HUDEP-2 (cell line): ENCODE measurements around the gene DKK2.

Source experiments
- DNase-seq, 76 experiments: peaks; one replicate each; lab custom pipeline; 2025; ENCODE audit not compliant: unreplicated experiment in 76 of 76; lab: John Stamatoyannopoulos, UW

The DKK2 gene

DNA sequence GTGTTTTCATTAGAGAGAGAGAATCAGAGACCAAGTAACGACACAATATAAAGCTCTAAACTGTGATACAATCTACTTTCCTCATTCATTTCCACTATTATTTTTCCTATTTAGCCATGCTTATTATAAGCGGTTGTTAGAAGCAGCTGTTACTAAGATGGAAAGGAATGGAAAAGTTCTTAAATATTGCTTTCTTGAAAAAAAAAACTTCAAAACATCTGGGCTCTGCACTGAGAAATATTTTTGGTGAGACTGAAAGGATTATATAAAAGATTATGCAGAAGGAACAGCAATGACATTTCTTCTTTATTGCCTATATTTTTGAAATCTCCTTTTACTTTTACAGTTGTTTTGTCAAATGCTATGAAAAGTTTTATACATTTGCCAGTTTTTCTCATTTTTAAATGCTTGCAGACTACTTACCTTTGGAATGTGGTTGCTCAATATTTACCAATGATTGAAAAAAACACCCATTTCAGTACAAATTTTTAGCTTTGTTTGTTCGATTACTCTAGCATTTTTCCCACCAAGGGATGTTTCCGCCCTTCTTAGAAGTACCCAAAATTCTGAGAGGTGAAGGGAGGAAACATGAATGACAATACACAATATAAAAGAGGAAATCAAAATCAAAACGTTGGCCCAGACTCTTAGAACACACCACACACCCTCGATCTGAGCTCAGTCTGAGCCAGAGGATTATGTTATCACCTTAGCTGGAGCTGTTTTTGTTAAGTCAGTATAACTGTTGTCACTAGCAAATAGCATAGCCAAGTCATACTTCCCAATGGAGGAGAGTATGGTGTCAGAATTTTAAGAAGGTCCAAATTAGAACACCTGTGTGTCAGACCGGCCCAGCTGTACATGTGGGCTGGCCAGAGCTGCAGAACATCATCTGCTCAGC is 18.4 kb downstream of the DKK2 start:
- DNase-seq, result no peak

DNA sequence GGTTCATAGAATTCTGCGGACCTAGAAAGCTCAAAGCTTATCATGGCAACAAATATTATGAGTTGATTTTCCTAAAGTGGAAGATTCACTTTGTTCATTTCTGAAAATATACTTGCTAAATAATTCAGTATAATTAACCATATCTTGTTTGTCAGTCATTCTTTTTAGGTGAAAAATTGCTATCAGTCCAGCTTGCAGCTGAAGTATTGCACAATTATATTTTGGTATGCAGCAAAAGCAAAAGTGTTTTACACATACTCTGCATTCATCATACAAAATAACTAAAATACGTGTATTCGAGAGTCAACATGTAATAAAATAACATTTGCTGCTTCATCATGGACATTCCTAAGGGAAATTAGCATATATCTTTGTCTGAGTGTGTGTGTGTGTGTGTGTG is 24.8 kb downstream of the DKK2 start:
- DNase-seq, result no peak

DNA sequence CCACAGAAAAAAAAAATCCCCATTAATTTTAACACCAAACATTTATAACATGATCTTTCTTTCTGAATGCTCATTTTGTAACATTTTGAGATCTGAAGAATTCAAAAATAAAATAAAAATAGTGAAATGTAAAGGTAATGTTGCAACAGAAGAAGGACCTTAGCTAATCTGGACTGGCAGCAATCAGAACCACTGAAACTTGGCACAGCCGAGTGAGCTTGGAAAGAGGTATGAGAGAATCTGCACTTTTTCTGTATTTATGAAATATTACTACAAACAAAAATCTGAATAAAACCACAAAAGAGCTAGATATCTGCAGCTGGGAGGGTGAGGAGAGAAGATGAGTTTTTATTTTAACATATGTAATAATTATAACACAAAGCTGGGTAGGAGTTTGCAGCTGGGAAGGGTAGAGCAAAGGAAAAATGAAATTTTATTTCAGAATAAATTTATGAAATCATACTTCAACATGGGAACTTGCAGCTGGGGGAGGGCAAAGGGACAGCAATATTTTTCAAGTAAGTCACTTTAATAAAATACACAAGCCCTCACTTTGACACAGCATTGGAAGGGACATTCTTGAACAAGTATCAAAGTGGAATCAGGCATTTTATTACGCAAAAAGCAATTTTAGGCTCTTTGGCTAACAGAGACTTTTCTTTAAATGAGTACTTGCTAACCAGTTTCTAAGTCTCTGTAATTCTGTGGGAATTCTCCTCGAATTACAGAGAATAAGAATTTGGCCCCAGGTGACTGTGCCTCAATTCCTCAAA is 26.7 kb downstream of the DKK2 start:
- no peak for DNase-seq

DNA sequence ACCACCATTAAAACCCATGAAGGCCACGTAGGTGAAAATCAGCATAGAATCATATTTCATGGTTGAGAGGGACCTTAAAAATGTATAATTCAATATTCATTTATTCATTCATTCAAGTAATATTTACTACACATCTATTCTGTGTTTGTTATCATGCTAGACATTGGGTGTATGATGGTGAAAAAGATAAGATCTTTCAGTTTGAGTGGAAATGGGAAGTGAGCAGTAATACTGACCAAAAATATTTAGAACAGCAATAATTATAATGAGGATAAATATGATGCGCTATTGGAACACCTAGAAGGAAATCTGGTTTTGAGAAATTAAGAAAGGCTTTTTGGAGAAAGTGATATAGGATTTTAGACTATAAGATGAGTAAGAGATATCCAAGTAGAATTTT is 28.0 kb downstream of the DKK2 start:
- no peak for DNase-seq

DNA sequence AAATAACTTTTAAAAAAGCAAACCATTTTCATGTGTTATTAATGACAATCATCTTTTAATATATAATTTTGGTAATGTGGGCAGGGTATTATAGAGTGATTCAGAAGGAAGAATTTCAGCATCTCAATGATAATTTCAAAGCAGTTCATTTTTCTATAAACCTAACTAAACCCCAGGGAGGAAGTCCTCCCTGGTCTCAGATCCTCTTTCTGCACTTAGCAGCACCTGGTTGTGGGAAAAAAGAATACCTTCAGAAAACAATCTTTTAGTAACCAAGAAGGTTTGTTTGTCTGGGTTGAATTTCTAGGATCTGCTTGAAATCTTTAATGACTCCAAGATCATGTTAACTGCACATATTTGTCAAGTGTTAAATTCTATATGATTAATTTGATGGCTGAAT is 29.9 kb downstream of the DKK2 start:
- DNase-seq, result no peak

DNA sequence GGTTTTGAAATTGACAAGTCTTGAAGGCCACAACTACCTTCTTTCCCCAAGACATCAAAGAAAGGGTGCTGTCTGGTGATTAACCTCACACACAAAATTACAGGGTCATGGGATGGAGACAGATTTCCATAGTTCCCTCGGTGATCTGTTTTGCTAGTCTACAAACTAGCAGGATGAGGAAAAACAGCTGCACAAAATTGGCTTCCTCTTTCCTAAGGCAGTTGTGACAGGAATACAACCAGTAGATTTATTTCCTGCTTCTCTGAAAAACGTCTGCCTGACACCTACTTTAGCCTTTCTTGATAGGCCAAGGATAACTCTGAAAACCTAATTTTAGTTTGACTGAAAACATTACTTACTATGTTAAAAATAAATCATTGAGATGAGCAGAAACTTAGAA is 39.6 kb downstream of the DKK2 start:
- no peak for DNase-seq

DNA sequence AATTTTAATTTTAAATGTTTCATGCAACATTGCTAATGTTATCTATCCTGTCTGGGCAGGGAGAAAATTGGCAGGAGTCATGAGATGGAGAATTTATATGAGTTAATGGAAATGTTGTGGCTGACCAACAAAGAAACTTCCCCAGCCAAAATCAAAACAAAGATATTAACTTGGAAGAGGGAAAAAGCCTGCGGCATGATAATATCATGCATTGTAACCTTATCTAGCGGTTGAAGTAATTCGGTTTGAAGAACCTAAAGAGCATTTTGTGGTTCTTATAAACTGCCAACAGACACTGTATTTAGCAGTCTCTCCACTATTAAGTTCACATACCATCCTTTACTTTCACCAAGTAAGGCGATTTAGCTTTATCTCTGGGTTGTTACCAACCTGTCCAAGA is 42.3 kb downstream of the DKK2 start:
- DNase-seq, result no peak

DNA sequence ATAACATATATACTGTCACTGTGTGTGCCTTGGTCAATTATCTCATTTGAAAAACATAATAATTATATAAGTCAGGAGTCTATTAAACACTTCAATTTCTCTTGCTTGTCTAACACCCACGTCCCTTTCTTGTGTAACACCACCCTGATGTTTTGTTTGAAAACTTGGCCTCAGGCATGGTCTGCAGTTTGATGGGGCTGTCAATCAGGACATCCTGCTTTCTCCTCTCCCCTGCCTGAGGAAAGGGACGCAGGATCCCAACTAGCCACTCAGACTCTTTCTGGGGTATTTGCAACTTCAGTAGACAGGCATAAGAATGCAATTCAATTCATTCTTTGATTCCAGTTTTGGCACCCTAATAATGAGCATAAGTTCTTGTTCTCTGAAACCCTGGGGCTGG is 48.8 kb downstream of the DKK2 start:
- DNase-seq, result no peak

DNA sequence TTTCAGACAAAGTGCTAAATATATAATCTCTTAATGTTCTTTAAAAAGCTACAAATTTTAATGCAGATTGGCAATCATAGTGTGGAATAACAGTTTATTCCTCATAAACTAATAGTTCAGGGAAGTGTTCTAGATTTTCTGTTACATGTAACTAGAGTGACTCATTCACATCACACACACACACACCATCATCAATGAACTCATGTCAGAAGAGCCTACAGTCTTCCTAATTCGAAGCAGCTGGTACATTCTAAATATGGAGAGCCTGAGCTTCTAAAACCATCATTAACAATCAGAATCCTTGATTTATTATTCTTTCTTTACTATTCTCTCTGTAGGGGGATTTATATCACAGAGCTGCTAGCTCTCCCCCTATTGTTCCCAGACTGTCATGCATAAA is 49.6 kb downstream of the DKK2 start:
- no peak for DNase-seq

DNA sequence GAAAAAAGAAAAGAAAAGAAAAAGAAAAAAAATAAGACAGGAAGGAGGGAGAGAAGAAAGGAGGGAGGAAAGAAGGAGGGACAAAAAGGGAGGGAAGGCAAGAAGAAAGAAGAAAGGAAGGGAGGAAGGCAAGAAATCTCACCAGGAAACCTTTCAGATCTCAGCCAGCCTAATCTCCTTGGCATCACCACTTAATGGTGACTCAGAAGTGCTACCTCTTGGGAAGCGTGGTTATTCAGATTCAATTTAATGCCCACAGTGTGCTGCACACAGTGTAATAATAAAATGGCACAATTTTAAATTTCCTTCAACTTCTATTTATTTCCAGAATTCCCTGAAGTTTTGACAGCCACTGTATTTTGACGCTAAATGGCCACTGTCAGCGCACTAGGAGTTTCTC is 50.3 kb downstream of the DKK2 start:
- DNase-seq, result no peak

DNA sequence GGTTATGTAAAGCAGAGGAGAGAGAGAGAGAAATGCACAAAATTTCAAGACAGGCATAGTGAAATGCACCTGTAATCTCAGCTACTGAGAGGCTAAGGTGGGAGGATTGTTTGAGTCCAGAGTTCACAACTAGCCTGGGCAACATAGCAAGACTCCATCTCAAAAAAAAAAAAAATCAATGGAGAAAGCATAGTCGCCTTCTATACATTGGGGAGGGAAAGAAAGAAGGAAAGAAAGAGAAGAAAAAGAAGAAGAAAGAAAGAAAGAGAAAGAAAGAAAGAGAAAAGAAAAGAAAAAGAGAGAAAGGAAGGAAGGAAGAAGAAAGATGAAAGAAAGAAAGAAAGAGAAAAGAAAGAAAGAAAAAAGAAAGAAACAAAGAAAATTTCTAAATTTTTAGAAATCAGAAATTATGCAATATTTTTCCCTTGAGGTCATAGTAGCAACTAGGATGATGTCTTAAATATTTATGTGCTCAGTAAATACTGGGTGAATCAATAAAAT is 53.4 kb downstream of the DKK2 start:
- DNase-seq, result no peak

DNA sequence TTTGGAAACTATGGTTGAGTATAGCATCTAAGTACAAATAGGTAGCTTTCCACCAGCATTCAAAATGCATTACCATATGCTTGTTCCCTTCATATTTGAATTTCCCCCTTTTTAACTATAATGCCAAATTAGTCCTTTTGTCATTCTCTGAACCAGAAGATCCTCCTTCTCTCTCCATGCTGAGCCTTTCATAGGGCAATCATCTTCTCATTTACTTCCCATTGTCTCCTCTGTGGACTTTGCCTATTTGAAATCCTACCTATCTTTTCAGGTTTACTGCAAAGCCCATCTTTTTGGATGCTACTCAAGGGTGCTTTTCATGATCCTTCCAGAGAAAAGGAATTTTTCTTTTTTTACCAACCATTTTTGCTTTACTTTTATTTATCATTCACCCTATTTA is 54.7 kb downstream of the DKK2 start:
- no peak for DNase-seq

DNA sequence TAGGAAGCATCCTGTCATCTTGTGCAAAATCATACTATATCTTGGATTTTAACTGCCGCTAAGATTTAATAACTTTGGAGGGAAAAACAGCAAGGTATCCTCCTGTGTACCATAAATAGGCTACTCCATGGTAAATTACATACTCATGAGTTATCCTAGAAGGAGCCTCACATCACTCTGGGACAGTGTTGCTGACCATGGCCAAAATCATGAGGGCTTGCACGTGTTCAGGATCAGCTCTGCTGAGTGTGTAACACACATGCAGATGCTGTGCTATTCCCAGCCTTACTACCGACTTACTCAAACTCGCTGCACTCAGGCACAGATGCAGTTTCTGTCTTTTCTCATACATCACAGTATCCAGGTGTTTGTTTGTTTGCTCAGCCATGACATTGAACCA is 56.6 kb downstream of the DKK2 start:
- DNase-seq, result no peak

DNA sequence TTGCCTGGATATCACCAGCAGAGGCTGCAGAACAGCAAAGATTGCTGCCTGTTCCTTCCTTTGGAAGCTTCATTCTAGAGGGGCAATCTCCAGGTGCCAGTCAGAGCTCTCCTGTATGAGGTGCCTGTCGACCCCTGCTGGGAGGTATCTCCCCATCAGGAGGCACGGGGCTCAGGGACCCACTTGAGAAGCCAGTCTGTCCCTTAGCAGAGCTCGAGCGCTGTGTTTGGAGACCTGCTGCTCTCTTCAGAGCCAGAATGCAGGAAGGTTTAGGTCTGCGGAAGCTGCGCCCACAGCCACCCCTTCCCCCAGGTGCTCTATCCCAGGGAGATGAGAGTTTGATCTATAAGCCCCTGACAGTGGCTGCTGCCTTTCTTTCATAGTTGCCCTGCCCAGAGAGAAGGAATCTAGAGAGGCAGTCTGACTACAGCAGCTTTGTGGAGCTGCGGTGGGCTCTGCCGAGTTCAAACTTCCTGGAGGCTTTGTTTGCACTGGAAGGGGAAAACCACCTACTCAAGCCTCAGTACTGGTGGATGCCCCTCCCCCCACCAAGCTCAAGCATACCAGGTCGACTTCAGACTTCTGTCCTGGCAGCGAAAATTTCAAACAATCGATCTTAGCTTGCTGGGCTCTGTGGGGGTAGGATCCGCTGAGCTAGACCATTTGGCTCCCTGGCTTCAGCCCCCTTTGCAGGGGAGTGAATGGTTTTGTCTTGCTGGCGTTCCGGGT is 57.9 kb downstream of the DKK2 start:
- no peak for DNase-seq

DNA sequence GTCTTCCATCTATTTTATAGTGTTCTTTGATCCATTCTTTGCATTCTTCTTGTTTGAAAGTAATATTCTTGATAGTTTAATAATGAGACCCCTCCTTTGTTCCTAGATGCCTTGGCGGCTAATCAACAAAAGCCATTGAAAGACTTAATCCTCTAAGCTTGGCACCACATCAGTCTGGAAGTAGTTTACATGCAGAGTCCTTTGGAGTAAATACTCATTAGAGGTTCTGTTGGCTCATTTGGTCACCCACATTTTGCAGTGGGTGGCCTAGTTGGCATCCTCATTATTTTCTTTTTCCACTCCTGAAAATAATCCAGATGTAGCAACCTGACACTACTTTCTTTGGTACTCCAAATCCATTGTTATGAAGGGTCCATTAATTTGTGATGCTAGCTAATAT is 64.5 kb downstream of the DKK2 start:
- no peak for DNase-seq

DNA sequence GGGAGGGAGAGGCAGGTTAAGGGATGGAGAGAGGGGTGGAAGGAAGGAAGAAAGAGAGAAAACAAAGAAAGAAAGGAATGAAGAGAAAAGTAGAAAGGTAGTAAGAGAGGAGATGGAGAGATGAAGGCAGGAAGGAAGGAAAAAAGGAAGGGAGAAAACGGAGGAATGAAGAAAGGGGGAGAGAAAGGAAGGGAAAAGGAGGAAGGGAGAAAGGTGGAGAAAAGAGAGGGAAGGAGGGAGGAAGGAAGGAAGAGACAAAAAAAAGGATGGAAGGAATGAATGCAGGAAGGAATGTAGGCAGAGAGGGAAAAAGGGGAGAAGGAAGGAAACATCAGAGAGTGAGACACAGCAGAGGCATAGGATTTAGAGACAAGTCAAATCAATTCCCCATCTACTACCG is 68.2 kb downstream of the DKK2 start:
- DNase-seq, result no peak

DNA sequence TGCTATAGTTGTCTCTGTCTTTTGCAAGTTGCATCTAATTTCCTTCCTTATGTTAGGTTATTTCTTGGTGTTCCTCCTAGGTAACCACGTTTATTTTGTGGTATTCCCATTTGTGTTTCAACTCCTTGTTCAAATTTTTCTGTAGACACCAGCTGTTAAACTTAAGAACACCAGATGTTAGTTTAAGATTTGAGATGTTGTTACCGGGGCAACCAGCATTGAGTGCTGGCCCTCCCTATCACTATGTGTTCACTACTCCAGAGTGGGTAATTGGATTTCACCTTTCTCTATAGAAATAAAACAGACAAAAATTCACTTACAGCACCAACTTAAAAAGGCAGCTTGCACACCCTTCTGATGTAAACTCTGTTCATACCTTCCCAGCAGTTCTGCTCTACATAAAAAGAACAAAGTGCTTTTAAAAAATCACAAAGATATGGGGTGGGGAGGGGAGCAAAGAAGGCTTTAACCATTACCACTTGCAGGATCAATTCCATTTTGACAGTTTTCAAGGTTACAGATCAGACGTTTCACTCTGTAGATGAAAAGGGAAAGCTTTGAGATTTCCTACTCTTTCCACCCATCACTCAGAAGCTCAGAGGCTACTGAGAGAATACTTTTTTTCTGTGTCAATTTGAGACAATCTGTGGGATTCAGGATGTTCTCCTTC is 82.9 kb downstream of the DKK2 start:
- DNase-seq, result no peak

DNA sequence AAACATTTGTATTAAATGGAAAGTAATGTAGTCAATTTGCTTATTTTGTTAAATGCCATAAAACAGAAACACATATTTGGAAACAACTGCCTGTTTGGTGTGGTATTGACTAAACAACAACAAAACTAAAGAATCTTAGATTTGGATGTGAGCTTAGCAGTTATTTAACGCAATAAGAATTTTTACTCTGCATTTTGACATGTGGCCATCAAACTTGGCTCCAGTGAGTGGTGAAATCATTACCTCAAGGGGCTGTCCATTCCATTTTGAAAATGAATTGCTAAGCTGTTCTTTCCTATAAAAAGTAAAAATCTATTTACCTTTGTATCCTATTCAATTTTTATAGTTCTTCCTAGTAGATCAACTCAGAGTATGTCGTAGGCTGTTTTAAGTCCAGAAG is 84.2 kb downstream of the DKK2 start:
- DNase-seq, result no peak

DNA sequence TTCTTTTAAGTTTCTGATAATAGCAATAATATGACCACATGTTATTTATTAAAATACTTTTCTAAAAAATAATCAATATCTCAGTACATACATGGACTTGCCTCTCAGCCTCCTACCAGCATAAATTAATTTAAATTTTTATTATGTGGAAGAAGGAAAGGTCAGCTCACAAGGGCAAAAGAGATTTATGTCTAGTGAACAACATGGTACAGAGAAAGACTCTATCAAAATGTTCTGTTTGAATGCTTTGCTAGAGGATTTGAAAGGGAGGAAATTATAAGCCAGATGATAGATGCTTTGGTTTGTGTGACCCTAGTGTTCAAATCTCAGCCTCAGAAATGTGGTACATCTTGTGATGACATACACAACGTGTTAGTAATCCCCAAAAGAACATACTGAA is 94.3 kb downstream of the DKK2 start:
- no peak for DNase-seq

DNA sequence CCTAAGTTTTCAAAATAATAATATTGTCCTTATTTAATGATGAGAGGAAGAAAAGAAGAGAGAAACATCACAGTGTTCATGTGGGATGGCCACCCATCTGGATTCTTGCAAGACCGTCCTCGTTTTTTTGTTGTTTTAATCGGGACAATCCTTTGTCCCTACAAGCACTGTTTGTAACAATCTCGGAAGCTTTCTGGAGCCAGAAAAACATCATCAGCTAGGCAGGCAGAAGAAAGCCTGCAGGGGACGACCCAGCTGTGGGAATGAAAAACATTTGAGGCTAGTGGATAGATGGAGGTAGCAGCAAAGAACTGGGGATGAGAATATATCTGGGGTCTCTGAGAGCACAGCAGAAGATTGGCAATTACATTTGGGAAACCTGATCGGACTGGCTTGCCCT is 105.6 kb downstream of the DKK2 start:
- DNase-seq, result no peak

DNA sequence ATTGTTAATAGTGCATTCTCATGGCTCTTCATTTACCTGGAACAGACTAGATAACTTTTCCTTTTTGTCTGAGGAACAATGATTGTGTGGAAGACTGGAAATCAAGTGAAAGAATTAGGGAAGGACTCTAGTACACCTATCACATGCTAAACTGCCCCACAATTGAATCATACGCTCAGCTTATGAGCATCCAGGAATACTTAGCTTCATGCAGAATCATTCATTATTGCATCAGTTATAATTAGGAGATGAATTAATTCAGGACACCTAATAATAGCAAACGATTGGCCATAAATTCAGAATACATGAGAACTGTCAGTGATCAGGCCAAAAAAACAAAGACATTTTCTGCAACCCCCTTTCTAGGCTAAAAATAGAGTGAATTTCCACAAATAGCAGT is 106.9 kb downstream of the DKK2 start:
- no peak for DNase-seq
